COLO668 (cell line): Measurements from ENCODE around the gene CFAP47.
"Not testable (repeated sequence)": the region's sequence is repeated elsewhere in the genome, so short reads cannot be mapped to it uniquely, and the experiment has no call there.

Experiments used
- DNase-seq: peaks from one replicate; lab custom pipeline; 2025; ENCODE audit not compliant: unreplicated experiment; lab: John Stamatoyannopoulos, UW

The CFAP47 gene

GRCh38 chrX:36218801-36219200 lies 299.3 kb downstream of the CFAP47 start:
- DNase-seq, result no peak

GRCh38 chrX:36234840-36235528 lies 315.4 kb downstream of the CFAP47 start:
- not testable (repeated sequence) for DNase-seq

DNA sequence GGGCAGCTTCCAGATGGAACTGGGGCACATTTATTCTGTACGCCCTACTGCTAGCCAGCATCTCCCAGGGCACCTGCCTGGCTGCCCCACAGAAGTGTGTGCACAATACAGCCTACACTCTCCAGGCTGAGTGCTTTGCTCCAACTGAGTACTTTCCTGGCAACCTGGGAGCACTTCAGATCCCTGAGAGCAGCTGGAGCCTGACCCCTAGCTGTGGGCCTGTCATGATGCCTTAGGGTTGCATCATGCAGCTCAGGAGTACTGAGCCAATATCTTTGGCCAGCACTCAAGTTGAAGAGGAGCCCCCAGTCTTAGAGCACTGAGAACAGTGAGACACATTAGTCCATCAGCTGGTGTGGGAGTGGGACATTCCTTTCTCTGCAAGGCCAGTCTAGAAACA lies 321.9 kb downstream of the CFAP47 start:
- no peak for DNase-seq

GRCh38 chrX:36266155-36266554 lies 346.6 kb downstream of the CFAP47 start:
- DNase-seq, result no peak

DNA sequence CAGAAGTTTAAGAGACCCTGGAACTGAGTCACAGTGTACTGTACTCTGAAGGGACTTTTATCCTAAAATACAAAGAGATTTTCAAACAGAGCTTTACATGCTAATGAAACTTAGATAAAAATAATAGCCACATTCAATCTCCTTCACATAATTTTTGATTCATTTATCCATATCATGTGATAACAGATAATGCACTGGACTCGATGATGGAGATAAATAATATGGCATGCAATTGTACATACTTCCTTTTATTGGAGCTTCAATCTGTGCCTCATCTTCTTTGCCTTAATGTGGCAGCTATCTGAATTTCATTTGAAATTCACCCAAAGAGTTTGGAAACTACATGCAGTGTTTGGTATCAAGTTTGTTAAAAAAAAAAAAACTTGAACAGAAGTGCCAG lies 390.6 kb downstream of the CFAP47 start:
- no peak for DNase-seq

DNA sequence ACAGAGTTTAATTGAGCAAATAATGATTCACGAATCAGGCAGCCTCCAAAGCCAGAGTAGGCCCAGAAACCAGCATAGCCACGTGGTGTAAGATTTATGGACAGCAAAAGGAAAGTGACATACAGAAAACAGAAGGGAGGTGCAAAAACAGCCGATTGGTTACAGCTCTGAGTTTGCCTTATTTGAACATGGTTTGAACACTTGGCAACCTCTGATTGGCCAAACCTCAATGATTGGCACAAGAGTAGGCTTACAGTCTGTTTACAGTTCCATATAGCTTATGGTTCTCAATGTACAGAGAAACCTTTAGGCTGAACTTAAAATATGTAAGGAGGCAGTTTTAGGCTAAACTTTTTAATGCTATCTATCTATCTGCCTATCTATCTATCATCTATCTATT lies 394.8 kb downstream of the CFAP47 start:
- no peak for DNase-seq

DNA sequence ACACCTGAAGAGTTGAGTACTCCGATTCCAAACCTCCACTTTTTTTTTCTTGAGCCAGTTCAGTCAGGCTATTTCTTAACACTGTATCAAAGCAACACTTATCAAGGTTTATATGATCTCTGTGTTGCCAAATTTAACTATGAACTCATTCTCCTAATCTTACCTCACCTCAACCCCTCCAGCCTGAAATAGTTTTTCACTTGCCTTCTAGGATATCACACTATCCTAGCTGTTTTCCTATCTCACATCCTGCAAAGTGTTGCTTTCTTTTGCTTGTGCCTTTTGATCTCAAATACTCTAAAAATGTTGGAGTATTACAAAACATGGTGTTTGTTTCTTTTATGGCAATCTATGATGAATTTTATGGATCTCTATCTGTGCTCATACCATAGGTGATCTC lies 415.0 kb downstream of the CFAP47 start:
- DNase-seq, result no peak

GRCh38 chrX:36336751-36337150 lies 417.2 kb downstream of the CFAP47 start:
- DNase-seq, result no peak

- DNase-seq, result no peak
Observed at GRCh38 chrX:36344301-36344700, 424.8 kb downstream of the CFAP47 start.

GRCh38 chrX:36348509-36348908 lies 429.0 kb downstream of the CFAP47 start:
- no peak for DNase-seq

DNA sequence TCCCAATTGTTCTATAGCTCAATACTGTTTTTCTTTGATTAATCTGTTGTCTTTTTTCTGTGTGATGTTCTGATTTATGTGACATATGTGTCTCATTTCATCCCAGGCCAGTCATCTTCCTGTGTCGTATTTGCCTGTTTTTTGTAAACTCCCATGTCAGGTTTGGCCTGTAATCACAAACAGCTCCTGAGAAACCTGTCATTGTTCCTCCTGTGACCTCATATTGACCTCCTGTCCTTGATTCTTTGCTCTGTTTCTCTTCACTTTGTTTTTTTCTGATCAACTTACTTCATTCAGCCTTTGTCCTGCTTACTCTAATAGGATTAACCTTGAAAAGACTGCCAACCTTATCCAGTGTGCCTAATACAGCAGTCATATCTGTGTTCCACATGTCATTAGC lies 438.3 kb downstream of the CFAP47 start:
- no peak for DNase-seq

DNA sequence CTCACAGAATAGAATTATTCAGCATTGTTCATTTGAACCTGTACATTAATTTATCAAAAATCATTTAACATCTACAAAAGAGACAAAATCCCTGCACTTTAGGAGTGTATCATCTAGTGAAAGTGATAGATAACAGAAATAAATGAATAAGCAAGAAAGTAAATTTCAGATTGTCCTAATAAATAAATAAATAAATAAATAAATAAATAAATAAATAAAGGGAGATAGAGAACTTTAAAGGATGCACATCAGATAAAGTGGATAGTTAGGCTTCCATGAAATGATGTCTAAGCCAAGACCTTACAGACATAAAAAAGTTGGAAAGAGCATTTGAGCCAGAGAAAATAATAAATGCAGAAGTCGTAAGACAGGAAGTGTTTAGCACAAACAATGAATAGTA lies 444.7 kb downstream of the CFAP47 start:
- no peak for DNase-seq

GRCh38 chrX:36383495-36383894 lies 464.0 kb downstream of the CFAP47 start:
- no peak for DNase-seq

GRCh38 chrX:36388901-36389300 lies 469.4 kb downstream of the CFAP47 start:
- DNase-seq, result no peak

- DNase-seq, result no peak
Observed at GRCh38 chrX:36401774-36402173, 482.2 kb downstream of the CFAP47 start.

GRCh38 chrX:36407836-36408235 lies 488.3 kb downstream of the CFAP47 start:
- peak; percentile 0 for DNase-seq

DNA sequence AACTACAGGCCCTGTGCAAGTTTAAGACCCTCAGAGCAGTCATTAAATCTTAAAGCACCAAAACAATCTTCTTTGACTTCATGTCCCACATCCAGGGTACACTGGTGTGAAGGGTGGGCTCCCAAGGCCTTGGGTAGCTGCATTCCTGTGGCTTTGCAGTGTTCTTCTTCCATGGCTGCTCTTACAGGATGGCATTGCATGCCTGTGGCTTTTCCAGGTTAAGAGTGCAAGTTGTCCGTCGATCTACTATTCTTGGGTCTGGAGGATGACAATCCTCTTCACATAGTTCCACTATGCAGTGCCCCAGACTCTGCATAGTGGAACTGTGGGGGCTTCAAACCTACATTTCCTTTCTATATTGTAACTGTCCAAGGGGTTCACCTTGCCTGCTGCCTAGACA lies 494.5 kb downstream of the CFAP47 start:
- no peak for DNase-seq

GRCh38 chrX:36422368-36422767 lies 502.8 kb downstream of the CFAP47 start:
- DNase-seq, result no peak

GRCh38 chrX:36431819-36432218 lies 512.3 kb downstream of the CFAP47 start:
- DNase-seq, result no peak

- DNase-seq, result peak; percentile 2
Observed at GRCh38 chrX:36434522-36434921, 515.0 kb downstream of the CFAP47 start.
